GM19240 (cell line): ENCODE data around the gene HIPK2.

Experiments
- DNase-seq: peaks from one replicate; pipeline ENCODE4 v3.0.0; 2011; ENCODE audit warnings: low spot score; ENCODE audit not compliant: insufficient read length

HIPK2 gene

DNA sequence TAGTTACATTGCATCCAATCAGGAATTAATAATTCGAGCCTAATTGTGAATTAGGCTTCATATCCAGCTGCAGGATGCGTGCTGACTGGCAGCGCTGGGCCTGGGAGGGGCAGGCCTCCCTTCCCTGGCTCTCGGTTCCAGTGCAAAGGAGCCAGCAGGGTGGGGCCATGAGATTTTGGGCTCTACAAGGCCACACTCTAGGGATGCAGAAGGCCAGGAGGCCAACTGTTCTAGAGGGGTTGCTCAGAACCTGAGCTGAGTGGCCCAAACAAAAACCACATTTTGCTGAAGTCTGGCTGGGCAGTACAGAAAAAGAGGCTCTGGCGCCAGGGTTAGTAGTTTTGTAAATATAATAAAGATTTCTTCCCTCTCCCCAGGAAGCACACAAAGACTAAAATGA is 182.0 kb downstream of the HIPK2 start:
- DNase-seq, result no peak

DNA sequence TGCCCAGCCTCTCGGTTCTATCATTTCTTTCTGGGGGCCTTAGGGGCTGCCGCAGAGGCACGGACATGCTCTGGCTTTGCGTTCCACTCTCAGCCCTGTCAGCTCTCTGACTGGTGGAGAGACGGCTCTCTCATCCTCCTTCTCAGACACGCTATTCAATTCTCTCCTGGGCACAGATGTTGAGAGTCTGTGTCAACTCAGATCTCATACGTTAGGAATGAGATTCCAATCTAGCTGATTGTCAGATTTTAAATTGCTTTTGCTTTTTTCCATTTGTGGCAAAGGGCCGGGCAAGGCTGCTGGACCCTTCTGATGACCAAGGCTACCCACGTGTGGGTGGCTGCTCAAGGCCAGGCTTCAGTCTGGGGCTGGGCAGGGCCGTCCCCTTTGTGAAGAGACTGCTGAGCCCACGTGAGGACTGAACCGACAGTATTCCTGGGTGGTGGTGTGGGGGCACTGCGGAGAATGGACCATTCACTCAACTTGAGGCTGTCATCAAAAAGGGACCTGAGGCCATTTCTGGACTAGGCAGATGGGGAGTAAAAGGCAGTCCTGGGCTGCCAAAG is 182.8 kb downstream of the HIPK2 start:
- no peak for DNase-seq

DNA sequence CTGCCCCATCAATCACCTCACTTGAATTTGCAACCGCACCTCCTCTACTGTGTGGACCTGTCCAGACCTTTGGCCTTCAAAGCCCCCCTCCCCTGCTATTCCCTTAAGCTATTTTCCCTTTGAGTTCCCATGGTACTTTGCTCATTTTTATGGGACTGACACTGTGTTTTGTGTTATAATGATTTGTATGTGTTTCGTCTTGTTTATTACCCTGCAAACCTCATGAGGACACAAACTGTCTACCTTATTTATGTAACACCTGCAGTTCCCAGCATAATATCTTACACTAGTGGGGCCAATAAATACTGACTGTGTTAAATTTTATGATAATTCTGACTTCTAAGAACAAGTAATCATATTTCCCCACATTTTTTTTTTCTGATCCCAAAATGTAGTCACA is 183.7 kb downstream of the HIPK2 start:
- no peak for DNase-seq

DNA sequence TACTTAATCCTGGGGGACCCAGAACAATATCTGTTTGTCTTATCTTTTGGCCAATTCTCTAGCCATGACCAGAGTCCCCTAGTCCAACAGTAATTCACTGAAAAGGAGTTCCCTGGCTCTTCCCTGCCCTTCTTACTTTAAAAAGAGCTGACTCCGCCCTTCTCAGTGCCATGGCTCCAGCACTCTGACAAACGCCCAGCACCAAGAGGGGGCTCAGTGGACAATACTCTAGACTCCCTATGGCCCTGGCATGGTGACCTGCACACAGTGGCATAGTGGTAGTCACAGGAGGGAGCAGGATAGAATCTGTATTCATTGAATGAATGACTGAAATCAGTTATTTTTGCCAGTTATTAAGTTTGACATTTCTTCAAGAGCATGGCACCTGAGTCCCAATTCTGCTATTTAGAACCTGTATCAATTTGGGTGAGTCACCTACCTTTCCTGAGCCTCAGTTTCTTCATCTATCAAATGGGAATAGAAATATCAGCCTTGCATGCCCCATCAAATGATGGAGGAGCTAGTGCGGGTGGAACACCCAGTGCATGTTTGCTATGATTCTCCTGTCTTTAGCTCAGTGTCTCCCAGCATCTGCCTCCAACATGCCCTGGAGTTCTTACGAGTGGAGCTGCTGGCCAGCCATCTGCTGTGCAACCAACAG is 184.9 kb downstream of the HIPK2 start:
- DNase-seq, result no peak

DNA sequence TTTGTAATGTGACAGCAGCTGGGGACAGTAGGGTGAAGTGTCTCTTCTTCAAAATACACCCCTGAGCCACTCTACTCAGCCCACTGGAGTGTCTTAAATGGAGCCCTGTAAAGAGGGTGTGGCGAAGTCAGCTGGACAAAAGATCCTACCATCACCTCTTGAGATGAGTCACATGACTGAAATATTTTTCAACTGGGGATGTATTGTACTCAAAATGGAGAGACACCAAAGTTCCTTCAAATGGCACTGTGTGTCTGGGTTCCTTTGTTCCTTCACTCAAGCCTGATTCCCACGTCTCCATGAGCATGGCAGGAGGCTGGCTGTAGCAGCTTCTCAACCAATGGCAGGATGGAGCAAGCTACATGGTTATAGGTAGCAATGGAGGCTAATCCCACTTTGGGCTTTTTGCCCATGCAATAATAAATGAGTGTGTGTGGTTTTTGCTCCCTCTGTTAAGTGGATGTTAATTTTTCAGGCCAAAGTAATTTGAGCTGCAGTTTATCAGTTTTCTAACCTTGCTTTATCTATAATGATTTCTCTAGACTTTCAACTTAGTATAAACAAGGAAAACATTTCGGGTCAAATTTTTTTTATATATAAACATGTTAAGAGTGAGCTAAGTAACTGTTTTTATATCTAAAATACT is 186.1 kb downstream of the HIPK2 start:
- DNase-seq, result no peak

DNA sequence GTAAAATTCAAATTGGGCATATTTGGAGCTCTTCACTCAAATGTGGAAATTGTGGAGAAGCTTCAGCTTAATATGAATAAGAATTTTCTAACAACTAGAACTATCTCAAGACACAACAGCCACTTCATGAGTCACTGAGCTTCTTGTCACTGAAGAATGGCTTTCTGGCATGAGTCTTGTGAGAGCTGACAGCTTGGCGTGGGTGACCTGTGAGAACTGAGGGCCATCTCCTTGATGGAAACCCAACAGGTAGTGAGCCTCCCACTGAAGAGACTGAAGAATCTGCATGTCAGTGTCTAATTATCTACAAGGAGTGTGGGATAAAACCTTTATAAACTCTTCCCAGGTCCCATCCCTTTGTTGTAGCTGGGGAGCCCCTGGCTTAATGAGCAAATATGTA is 188.3 kb downstream of the HIPK2 start:
- no peak for DNase-seq

DNA sequence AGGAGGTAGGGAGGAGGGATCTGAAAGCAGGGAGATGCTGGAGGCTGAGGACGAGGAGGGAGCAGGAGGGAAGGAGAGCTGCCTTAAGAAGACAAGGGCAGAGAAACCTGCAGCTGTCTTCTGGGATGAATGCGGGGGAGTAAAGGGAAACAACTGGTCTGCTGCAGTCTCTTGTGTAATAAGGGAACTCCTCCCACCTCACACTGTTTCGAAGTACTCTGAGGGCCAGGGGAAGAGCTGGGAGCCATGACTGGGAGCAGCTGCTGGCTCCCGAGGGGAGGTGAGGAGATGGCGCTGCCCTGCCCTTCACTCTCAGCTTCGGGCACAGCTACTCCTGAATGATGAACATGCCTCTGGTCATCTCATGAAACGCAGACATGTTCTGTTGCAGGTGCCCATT is 189.2 kb downstream of the HIPK2 start:
- DNase-seq, result no peak

DNA sequence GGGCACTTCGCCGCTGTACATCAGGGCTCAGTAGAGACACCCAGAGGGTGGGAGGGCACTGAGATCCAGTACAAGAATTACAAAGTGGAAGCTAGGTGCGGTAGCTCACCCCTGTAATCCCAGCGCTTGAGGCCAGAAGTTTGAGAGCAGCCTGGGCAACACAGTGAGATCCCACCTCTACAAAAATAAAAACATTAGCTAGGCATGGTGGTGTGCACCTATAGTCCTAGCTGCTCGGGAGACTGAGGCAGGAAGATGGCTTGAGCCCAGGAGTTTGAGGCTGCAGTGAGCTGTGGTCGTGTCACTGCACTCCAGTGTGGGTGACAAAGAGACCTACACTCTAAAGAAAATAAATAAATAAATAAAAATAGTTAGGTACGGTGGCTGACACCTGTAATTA is 190.3 kb downstream of the HIPK2 start:
- DNase-seq, result no peak

DNA sequence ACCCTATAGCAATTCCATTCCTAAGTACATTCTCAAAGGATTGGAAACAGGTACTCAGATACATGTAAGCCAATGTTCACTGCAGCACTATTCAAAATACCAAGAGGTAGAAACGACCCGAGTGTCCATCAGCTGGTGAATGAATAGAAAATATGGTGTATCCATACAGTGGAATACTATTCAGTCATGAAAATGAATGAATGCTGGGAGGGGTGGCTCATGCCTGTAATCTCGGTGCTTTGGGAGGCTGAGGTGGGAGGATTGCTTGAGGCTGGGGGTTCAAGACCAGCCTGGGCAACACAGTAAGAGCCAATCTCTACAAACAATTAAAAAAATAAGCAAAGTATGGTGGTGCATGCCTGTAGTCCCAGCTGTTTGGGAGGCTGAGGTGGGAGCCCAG is 191.5 kb downstream of the HIPK2 start:
- no peak for DNase-seq

DNA sequence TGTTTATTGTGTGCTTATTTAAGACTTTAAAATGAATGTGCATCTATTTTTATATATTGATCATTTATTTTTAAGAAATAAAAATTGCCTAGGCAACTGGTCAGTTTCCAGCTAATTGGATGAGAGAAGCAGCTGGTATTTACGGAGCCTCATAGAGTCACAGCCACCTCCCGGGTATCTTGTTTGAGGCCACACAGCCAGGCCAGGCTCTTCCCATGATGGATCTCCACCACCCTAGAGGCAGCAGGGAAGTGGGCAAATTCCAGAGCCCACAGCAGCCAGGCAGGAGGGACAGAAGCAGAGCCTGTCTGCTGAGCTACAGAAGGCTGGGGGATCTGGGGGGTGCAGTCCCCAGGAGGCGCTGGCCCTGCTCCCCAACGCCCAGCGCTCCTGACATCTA is 192.8 kb downstream of the HIPK2 start:
- no peak for DNase-seq

DNA sequence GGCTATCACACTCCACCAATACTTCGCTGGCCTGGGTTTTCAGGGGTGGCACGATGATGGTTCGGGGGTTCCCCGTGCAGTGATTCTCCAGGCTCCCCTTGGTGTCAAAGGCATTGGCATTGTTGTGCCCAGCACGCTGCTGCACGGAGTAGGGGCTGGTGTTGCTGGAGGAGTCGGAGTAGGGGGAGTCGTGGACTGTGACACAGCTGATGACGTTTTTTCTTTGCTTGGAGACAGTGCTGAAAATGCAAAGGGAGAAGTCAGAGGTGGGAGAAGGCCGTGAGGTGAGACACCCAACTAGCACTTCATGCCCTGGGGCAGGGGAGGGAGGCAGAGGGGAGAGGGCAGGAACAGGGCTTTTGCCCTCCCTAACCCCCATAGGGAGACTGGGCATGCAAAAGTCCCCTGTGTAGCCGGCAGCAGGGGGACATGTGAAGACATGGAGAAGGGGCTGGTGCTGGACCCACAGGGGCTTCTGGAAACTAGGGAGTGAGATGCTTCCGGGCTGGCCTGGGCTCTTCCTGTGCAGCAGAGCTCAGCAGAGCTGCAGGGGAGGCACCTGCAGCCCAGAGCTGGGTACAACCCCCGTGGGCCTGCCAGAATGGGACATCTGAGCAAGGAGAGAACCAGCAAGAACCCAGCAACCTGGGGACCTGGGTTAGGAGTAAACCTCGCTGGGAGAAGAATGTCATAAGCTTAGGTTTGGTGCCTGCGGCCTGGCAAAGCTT is 193.8 kb downstream of the HIPK2 start:
- no peak for DNase-seq

DNA sequence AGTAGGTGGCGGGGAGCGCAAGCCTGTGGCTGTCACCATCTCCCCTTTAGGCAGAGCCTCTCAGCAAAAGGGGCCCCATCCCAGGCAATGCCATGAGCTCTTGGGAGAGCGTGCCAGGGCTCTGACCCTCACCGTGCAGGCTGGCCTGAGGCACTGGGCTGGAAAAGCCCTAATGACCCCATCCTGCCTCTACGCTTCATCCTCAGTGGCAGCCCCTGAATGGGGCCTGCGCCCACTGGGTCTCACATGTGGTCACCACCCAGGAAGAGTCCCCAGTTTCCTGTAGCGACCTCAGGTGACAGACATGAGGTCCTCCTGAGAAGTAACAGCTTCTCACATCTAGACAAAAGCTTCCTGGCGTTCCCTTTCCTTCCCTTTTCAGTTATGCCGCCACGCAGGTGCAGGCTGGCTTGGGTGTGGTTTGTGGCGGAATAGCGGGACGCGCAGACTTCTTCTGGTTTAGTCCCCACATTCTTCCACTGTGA is 195.1 kb downstream of the HIPK2 start:
- DNase-seq, result no peak

DNA sequence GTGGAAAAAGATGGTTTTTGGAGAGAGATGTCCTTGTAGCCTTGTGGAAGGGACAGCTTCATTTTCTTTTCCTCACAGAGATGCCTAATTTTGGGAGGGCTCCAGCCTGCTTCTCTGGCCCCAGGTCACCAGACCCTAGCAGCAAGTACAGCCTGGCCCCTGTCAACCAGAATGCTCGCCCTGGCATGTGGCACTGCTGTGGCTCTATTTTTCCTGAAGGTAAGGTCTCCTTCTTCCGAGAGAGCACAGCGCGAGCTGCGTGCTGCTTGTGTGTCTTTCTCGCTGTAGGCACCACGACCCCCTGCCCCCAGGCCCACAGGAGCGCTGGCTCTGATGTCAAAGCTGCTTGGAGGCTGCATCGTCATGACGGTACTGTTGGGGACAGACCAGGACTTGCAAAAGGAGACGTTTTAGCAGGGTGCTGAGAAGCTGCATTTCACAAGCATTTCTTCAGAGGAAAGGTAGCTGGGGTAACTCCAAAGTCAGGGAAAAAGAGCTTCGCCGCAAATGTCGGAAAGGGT is 195.6 kb downstream of the HIPK2 start:
- DNase-seq, result no peak

DNA sequence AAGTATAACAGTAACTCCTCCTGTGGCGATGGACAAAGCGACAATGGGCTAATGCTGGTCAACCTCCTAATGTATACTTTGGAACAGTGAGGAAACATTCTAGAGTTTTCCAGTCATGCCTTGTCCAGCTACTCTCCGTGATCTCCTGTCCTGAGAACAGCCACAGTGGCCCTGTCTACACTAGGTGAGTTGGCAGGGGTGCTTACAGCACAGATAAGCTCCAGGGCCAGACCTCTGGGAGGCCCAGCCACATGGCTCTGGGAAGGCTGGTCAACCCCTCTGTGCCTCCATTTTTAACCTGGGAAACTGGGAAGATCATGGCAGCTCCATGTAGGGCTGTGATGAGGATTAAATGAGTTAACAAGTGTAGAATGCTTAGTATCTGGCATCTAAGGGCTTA is 197.4 kb downstream of the HIPK2 start:
- DNase-seq, result no peak

DNA sequence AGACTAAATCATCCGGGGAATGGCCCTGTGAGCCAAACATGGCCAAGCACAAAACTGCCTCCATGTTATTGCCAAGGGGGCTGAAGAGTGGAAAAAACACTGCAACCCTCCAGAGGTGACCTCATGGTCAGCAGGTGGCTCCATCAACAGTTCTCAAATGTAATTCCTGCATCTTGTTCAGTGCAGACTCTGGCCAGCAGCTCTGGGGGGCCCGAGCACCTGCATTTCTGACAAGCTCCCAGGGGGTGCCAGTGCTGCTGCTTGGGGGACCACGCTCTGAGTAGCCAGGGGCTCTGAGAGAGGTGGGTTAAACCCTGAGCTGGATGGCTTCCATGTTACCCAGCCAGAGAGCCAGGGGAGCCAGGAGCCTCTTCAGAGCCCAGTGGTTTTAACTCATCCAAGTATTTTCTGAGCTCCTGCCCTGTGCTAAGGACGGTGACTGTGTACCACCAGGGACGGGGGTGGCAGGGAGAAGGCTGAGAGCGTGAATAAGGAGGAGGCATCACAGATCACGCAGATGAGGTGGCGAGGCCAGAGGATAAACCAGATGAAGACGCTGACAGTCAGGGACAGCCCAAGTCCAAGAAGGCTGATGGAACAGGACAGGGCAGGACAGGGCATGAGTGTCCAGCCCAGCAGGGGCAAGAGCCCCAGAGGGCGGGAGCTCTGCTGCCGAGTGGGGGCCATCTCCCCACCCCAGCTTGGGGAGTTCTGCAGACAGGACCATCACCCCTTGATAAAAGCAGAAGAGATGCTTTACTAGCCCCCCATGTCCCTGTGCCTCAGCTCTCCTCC is 201.4 kb downstream of the HIPK2 start:
- DNase-seq, result no peak

DNA sequence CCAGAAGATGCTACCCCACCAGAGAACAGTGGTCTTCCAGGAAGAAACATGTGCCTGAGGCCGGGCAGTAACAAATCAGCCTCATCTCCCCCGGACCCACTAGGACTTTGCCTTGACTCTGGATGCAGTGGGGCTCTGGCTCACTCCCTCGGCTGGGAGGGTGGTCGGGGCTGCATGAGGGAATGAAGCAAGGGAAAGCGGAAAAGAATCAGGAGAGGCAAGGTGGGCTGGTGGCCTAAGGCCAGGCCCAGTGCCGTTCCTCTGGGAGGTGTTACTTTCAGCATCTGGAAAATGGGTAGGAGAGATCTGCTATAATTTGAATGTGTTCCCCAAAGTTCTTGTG is 202.5 kb downstream of the HIPK2 start:
- DNase-seq, result no peak

DNA sequence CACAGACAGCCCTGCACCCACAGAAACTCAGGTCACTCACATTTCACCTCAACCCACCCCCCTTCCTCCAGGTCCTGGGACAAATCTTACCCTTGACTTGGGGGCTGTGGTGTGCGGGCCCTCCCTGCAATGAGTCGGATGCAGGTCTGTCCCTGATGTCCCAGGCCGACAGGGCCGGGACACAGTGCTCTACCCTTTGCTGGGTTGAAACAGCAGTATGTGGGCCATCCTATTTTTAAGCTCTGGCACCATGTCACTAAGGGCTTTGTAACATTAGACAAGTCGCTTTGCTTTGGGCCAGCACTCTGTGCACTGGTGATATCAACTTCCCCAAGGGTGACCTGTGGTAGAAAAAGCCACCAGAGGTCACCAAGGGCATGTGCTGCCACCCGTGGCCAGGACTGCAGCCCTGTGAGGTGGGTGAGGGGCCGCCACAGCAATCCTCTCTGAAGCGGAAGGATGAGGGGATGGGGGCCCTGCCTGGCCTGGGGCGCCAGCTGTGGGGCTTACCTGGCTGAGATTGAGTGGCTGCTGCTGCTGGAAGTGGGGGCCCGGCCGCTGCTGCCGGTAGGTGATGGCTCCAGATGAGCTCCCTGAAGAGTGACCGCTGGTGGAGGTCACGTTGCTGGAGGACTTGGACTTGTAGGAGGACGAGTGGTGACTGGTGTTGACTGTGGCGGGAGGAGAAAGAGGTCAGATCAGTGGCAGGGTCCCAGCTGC is 203.0 kb downstream of the HIPK2 start:
- DNase-seq, result no peak

DNA sequence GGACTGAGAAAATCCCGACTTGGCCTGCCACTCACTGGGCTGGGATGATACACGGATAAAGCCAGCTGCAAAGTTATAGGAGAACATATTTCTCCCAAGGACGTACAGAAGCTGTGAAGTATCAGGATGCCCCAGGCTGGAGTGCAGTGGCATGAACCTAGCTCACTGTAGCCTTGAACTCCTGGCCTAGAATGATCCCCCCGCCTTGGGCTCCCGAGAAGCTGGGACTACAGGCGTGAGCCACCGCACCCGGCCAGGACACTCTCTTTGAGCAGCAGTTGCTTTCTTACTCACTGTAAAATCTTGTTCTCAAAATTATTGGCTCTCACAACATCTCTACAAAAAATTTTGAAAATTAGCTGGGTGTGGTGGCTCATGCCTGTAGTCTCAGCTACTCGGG is 203.9 kb downstream of the HIPK2 start:
- no peak for DNase-seq

DNA sequence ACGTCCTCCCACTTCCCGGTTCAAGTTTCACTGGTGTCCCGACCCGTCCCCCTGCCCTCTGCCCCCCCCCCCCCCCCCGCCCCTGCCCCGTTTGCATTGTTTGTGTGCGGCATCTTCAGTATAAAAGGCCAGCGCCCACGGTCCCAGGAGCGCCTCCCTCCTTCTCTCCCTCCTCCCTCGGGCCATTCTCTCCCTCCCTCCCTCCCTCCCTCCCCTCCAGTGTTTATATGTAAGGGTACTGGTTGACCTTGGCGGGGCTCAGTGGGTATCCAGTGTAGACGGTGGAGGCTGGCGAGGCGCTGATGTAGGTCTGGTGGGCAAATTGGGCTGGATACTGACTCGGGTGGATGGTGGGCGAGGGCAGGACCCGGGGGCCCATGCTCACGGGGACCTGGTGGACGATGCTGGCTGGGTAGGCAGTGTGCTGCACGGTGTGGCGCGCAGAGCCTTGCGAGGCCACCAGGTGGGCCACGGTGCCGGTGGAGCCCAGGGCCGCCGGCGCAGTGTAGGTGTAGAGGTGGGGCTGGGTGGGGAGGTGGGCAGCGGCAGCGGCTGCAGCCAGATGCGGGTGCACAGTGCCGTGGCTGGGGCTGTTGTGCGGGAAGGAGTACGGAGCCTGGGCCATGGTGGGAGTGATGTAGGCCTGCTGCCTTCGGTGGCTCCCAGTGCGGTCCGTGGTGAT is 205.0 kb downstream of the HIPK2 start:
- DNase-seq, result no peak

DNA sequence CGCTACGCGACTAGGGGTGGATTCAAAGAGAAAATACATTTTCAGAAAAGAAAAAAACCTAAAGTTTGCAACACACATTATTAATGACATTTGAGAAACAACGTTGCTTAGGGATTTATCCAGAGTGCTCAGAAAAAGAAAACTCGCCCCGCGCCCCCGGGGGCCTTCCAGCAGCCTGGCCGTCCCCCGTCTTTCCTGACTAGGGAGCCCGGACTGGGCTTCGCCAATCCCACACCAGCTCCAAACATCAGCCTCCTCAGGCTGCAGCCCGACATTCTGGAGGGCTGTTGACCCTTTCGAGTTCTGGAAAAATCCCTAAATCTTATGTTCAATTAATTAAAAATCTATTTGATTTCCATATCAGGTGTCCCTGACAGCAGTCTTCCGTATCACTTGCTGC is 205.7 kb downstream of the HIPK2 start:
- DNase-seq, result no peak
